Naive thymus-derived CD4-positive, alpha-beta T cell (primary cell): ENCODE measurements around the gene EEF2. TPM values are rescaled to one million over a fixed set of nuclear protein-coding genes. Genes with fewer than 3 reads are reported as not detected.
A peak's percentile ranks its signal among the peaks of the same experiment; 100 is the strongest.

ENCODE experiments used
- ATAC-seq: fragments of 150-1000 bp; cut with Tn5 transposase; 2 replicates; pipeline ENCODE4 v1.10.0; 2021; ENCODE audit warnings: mild to moderate bottlenecking, moderate library complexity
- CTCF ChIA-PET: fragments of 350-600 bp; sonication (Branson Sonifier 250); formaldehyde crosslinking; loops from one replicate; lab custom pipeline; 2021; ENCODE audit warnings: antibody characterized with exemption; lab: Charles Lee
- POLR2A ChIA-PET: fragments of 350-600 bp; sonication (Branson Sonifier 250); formaldehyde crosslinking; loops from one replicate; lab custom pipeline; 2021; ENCODE audit warnings: antibody characterized with exemption, inconsistent platforms; lab: Charles Lee
- DNase-seq, 9 donors: peaks; one replicate each; pipeline versions ENCODE4 v3.0.0 to v3.0.0-alpha.2; 2020 to 2022; ENCODE audit warnings: mixed read lengths in 1 of 9
- H3K27ac ChIP-seq: one replicate; pipeline ENCODE4 v1.7.0; 2013; ENCODE audit warnings: mild to moderate bottlenecking, low read depth, low read length, moderate library complexity
- H3K27me3 ChIP-seq, 2 donors: one replicate each; pipeline ENCODE4 v1.7.0; 2013; ENCODE audit warnings: low read length in 2 of 2, mild to moderate bottlenecking in 2 of 2, moderate library complexity in 2 of 2; ENCODE audit not compliant: control insufficient read depth in 2 of 2, insufficient read depth in 2 of 2
- H3K36me3 ChIP-seq, 3 experiments: 1 replicate in 2 of 3; 2 replicates in 1 of 3; pipeline ENCODE4 v1.7.0; 2013; ENCODE audit warnings: low read length in 3 of 3, mild to moderate bottlenecking in 3 of 3, moderate library complexity in 1 of 3; ENCODE audit not compliant: insufficient read depth in 3 of 3, control insufficient read depth in 2 of 3
- H3K4me1 ChIP-seq, 2 donors: one replicate each; pipeline ENCODE4 v1.7.0; 2013; ENCODE audit warnings: low read length in 2 of 2, mild to moderate bottlenecking in 2 of 2, moderate library complexity in 1 of 2; ENCODE audit not compliant: control insufficient read depth in 2 of 2, insufficient read depth in 2 of 2
- H3K4me3 ChIP-seq: 2 replicates; pipeline ENCODE4 v1.7.0; 2013; ENCODE audit warnings: mild to moderate bottlenecking, low read length
- H3K9me3 ChIP-seq, 3 experiments: 1 replicate in 2 of 3; 2 replicates in 1 of 3; pipeline ENCODE4 v1.7.0; 2013; ENCODE audit warnings: low read length in 3 of 3; ENCODE audit not compliant: control insufficient read depth in 2 of 3
- H3K27ac Mint-ChIP-seq, 9 donors: one replicate each; pipeline ENCODE4 v1.8.0; 2020 to 2022; ENCODE audit warnings: mixed read lengths in 9 of 9, mild to moderate bottlenecking in 8 of 9, moderate library complexity in 5 of 9, inconsistent platforms in 2 of 9
- H3K27me3 Mint-ChIP-seq, 5 donors: one replicate each; pipeline ENCODE4 v1.8.0; 2021 to 2022; ENCODE audit warnings: mixed read lengths in 5 of 5, mild to moderate bottlenecking in 1 of 5
- H3K36me3 Mint-ChIP-seq, 5 donors: one replicate each; pipeline ENCODE4 v1.8.0; 2020 to 2022; ENCODE audit warnings: mixed read lengths in 5 of 5, mild to moderate bottlenecking in 3 of 5, inconsistent platforms in 1 of 5
- H3K4me1 Mint-ChIP-seq, 7 donors: one replicate each; pipeline ENCODE4 v1.8.0; 2020 to 2022; ENCODE audit warnings: mixed read lengths in 7 of 7, mild to moderate bottlenecking in 3 of 7, inconsistent platforms in 1 of 7
- H3K4me3 Mint-ChIP-seq, 10 donors: one replicate each; pipeline ENCODE4 v1.8.0; 2020 to 2022; ENCODE audit warnings: mild to moderate bottlenecking in 10 of 10, mixed read lengths in 10 of 10, moderate library complexity in 6 of 10, inconsistent platforms in 2 of 10
- H3K9me3 Mint-ChIP-seq, 11 donors: one replicate each; pipeline ENCODE4 v1.8.0; 2020 to 2022; ENCODE audit warnings: mixed read lengths in 11 of 11, mild to moderate bottlenecking in 4 of 11, inconsistent platforms in 1 of 11, moderate library complexity in 1 of 11
- intact Hi-C, 2 donors: fragments of 100-400 bp; cut with micrococcal nuclease; formaldehyde crosslinking; loops; one replicate each; pipeline ENCODE4 v1.15.1; 2023
- polyA plus RNA-seq, 2 donors: library from polyadenylated mRNA; unstranded; fragments of 300-500 nt; fragmentation: Illumina TruSeq; gene quantifications; one replicate each; pipeline ENCODE4 v1.2.3, GENCODE V29; 2021
- total RNA-seq, 6 experiments: library from RNA in 5 of 6; stranded (reverse) in 5 of 6; gene quantifications; 1 replicate in 5 of 6; 2 replicates in 1 of 6; pipeline ENCODE4 v1.2.3 and lab custom pipeline; 2021 to 2026

EEF2 gene
- total and polyA plus RNA-seq, 7 experiments from 2014 or later = 611 to 2,674 (median 2,232) TPM

DNA sequence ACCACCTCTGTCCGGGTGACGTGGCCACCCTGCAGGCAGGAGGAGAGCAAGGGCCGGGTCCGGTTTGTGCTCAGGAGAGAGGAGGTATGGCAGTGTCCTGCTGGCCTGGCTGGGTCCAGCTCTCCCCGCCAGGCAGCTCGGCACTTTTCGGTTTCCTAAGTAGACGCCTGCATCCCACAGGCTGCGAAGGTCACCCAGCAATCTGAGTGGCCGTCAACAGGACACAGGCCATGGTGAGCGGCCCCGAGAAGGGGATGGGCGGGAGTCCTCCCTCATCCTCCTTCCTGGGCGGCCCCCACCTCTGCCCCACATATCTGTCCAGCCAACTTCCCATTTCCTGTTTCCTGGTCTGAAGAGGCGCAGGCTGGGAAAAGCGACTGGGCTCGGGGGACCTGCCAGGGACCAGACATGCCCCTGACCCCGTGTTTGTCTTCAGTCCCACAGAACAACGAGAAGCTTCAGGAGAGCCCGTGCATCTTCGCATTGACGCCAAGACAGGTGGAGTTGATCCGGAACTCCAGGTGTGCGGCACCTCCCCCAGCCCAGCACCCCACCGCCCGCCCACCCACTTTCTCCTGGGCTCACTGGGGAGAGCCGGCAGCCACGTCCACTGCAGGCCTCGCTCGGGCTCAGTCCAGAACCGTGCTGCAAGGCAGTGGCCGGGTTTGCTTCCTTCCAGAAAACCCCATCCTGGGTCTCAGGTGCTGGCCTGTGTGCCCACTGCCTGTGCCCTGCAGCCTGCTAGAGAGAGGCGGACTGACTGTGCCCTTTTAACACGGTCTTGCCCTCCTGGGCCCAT, 38.5 kb upstream of the EEF2 start:
- peaks cover 0 to 4% (median 0%) of the 10 kb centered on the region in 3 experiments for H3K9me3 ChIP-seq
- Mint-ChIP-seq H3K27ac (no peak overlapping the region), H3K36me3 (peaks cover 0 to 18% (median 9%) of the 10 kb centered on the region in 5 donors), H3K4me3 (no peak overlapping the region), H3K9me3 (peaks cover 0 to 5% (median 0%) of the 10 kb centered on the region in 11 donors), H3K4me1 (peaks cover 0 to 8% (median 7%) of the 10 kb centered on the region in 7 donors), H3K27me3 (no peaks in the 10 kb centered on the region)
- H3K27me3 ChIP-seq = no peaks in the 10 kb centered on the region
- H3K4me1 ChIP-seq = no peaks in the 10 kb centered on the region
- CTCF ChIA-PET = no interaction called here
- ATAC-seq = no peak
- DNase-seq = no peak
- peaks cover 0 to 51% (median 0%) of the 10 kb centered on the region in 3 experiments for H3K36me3 ChIP-seq
- no peak overlapping the region for H3K4me3 ChIP-seq
- intact Hi-C loops = no loop called here
- POLR2A ChIA-PET = no interaction called here
- H3K27ac ChIP-seq = no peak overlapping the region

DNA sequence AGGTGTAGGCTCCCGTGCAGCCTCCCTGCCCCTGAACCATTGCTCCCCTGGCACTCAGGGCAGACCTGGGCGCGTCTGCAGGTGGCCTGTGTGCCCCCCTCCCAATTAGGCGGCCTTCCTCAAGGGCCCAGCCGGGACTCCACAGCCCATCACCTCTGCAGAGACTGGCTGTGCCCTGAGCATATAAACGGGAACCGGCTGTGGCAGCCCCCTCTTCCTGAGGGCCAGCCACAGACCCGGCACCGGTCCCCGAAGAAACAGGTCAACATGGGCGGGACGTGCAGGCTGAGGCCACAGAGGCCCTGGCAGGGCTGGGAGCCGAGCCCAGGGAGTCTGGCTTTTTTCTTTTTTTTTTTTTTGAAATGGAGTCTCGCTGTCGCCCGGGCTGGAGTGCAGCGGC, 34.3 kb upstream of the EEF2 start:
- no peaks in the 10 kb centered on the region for H3K27me3 ChIP-seq
- H3K9me3 ChIP-seq = peaks cover 0 to 4% (median 0%) of the 10 kb centered on the region in 3 experiments
- DNase-seq = no peak
- H3K27ac ChIP-seq = no peak overlapping the region
- Mint-ChIP-seq H3K27ac (no peak overlapping the region), H3K4me1 (peaks cover 0 to 23% (median 12%) of the 10 kb centered on the region in 7 donors), H3K9me3 (peaks cover 0 to 5% (median 0%) of the 10 kb centered on the region in 11 donors), H3K36me3 (peaks cover 0 to 18% (median 8%) of the 10 kb centered on the region in 5 donors), H3K27me3 (no peaks in the 10 kb centered on the region), H3K4me3 (no peak overlapping the region)
- ATAC-seq = no peak
- peaks cover 0 to 59% (median 0%) of the 10 kb centered on the region in 3 experiments for H3K36me3 ChIP-seq
- ChIA-PET POLR2A (no interaction called here), CTCF (no interaction called here)
- H3K4me1 ChIP-seq = peaks cover 0 to 6% of the 10 kb centered on the region in 2 donors
- intact Hi-C loops = no loop called here
- no peak overlapping the region for H3K4me3 ChIP-seq

DNA sequence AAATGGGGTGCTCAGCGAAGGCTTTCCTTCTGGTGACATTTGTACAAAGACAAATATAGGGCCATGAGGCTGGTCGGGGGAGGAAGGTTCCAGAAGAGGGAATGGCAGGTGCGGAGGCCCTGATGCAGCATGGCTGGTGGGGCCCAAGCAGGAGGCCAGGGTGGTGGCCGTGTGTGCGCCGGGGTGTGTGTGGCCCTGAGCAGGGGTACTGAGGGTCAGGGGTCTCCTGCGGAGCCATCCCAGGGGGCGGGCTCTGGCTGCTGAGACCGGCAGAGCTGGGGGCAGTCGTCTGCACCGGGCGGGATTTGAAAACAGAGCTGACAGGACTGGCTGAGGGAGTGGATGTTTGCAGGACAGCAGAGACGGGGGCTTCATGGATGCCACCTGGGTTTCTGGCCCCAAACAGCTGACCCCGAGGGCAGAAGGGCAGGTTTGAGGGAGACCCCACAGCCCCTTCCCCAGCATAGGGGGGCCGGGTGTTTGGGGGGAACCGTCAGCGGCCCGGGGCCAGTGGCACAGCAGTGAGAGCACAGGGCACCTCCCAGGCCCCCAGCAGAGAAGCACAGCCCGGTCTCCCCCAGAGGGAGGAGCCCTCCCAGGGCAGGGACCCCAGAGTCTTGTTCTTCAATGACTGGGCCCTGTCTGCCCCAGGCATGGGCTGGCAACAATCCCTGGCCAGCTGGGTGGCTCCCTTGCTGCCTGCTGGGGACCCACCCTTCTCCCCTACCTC, 33.7 kb upstream of the EEF2 start:
- Mint-ChIP-seq H3K4me3 (no peak overlapping the region), H3K36me3 (peaks cover 0 to 15% (median 8%) of the 10 kb centered on the region in 5 donors), H3K27me3 (no peaks in the 10 kb centered on the region), H3K27ac (no peak overlapping the region), H3K9me3 (peaks cover 0 to 5% (median 0%) of the 10 kb centered on the region in 11 donors), H3K4me1 (peaks cover 0 to 30% (median 12%) of the 10 kb centered on the region in 7 donors)
- Histone ChIP-seq H3K36me3 (peaks cover 0 to 59% (median 0%) of the 10 kb centered on the region in 3 experiments), H3K27me3 (no peaks in the 10 kb centered on the region), H3K4me1 (peaks cover 0 to 7% of the 10 kb centered on the region in 2 donors), H3K27ac (no peak overlapping the region), H3K4me3 (no peak overlapping the region), H3K9me3 (peaks cover 0 to 4% (median 0%) of the 10 kb centered on the region in 3 experiments)
- no peak for DNase-seq
- ChIA-PET POLR2A (no interaction called here), CTCF (no interaction called here)
- intact Hi-C loops = no loop called here
- ATAC-seq = no peak

DNA sequence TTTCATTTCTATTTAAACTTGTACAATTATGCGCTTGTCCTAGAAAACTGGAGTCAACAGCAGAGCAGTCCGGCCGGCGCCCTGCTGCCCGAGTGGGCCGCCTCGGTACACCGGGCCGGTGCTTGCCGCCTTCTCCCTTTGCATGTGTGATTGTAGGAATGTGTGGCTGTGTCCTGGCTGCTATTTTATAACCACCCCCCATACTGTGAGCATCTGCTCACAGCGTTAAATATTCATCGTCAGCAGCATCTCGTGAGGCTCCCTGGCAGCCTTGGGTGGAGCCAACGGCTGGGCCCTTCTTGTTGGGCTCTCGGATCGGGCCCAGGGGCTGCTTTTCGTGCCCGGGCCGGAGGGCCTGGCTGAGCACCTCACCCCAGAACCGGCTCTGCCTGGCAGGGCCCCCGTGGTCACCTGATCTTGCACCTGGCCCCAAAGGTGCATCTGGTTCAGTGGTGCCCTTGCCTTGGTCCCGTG, 32.9 kb upstream of the EEF2 start:
- Mint-ChIP-seq H3K4me1 (peaks cover 0 to 32% (median 12%) of the 10 kb centered on the region in 7 donors), H3K4me3 (no peak overlapping the region), H3K36me3 (peaks cover 0 to 15% (median 8%) of the 10 kb centered on the region in 5 donors), H3K9me3 (peaks cover 0 to 5% (median 0%) of the 10 kb centered on the region in 11 donors), H3K27ac (no peak overlapping the region), H3K27me3 (no peaks in the 10 kb centered on the region)
- Histone ChIP-seq H3K36me3 (peaks cover 0 to 61% (median 0%) of the 10 kb centered on the region in 3 experiments), H3K4me1 (peaks cover 0 to 7% of the 10 kb centered on the region in 2 donors), H3K27ac (no peak overlapping the region), H3K27me3 (no peaks in the 10 kb centered on the region), H3K4me3 (no peak overlapping the region), H3K9me3 (peaks cover 0 to 4% (median 0%) of the 10 kb centered on the region in 3 experiments)
- POLR2A ChIA-PET = no interaction called here
- CTCF ChIA-PET = no interaction called here
- no peak for ATAC-seq
- intact Hi-C loops = no loop called here
- DNase-seq = no peak

DNA sequence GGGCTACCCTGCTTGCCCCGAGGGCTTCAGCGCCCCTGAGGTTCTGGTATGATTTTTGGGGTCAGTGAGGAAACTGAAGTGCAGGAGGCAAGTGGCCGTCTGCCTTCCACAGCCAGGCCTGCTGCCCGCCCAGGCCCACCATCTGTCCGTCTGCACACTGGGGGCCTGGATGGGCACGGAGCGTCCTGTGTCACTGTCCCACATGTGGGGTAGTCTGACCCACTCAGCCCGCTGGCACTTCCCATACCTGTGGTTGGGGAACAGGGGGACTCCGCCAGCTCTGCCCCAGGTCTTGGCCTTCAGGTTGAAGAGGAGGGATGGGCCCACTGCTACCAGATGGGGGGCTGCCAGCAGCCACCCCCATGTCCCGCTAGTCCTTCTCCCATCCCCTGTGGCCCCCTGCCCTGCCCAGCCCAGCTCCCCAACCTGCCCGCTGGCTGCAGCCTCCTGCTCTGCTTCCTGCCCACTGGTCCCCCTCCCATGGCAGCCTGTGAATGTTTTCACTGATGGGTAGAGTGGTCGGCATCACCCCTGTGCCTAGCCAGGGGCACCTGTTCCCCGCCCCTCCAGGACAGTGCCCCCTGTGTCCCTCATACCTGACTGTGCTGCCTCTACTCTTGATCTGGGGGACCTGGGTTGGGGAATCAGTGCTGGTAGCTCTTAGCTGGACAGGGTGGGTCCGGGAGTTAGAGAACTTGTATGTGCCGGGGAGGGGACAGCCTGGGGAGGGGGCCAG, 31.8 kb upstream of the EEF2 start:
- H3K4me1 ChIP-seq = peaks cover 0 to 7% of the 10 kb centered on the region in 2 donors
- no peaks in the 10 kb centered on the region for H3K27me3 Mint-ChIP-seq
- no peak overlapping the region for H3K4me3 Mint-ChIP-seq
- H3K4me1 Mint-ChIP-seq = peaks cover 3 to 43% (median 21%) of the 10 kb centered on the region in 7 donors
- no peak overlapping the region for H3K27ac ChIP-seq
- POLR2A ChIA-PET = no interaction called here
- H3K9me3 Mint-ChIP-seq = peaks cover 0 to 3% (median 0%) of the 10 kb centered on the region in 11 donors
- intact Hi-C loops = no loop called here
- H3K36me3 ChIP-seq = peaks cover 0 to 69% (median 0%) of the 10 kb centered on the region in 3 experiments
- peak overlapping the region in 1 of 9 donors; percentile 31 for H3K27ac Mint-ChIP-seq
- CTCF ChIA-PET = no interaction called here
- DNase-seq = no peak
- H3K4me3 ChIP-seq = no peak overlapping the region
- H3K27me3 ChIP-seq = no peaks in the 10 kb centered on the region
- peaks cover 0 to 4% (median 0%) of the 10 kb centered on the region in 3 experiments for H3K9me3 ChIP-seq
- peaks cover 0 to 12% (median 6%) of the 10 kb centered on the region in 5 donors for H3K36me3 Mint-ChIP-seq
- no peak for ATAC-seq

DNA sequence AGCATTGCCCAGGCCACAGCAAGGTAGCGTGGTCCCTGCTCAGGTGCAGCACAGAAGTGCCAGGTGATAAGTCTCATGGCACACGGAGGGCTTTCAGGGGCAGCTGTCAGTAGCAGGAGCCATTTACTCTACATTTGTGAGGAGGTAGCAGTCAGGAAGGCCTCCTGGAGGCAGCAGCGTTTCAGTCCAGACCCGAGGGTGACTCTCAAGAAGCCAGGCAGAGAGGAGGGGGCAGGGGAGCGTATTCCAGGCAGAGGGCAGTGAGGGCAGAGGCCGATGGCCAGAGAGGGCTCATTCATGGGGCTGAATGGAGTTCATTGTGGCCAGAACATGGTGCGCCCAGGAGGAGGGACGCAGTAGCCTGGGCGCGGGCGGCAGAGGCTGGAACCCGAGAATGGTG, 31.2 kb upstream of the EEF2 start:
- Mint-ChIP-seq H3K27me3 (no peaks in the 10 kb centered on the region), H3K9me3 (no peaks in the 10 kb centered on the region), H3K4me1 (peaks cover 3 to 44% (median 21%) of the 10 kb centered on the region in 7 donors), H3K4me3 (no peak overlapping the region), H3K27ac (peak overlapping the region in 2 of 9 donors; percentile 31 to 48), H3K36me3 (peaks cover 0 to 10% (median 3%) of the 10 kb centered on the region in 5 donors)
- Histone ChIP-seq H3K9me3 (no peaks in the 10 kb centered on the region), H3K4me1 (peaks cover 0 to 7% of the 10 kb centered on the region in 2 donors), H3K36me3 (peaks cover 0 to 72% (median 0%) of the 10 kb centered on the region in 3 experiments), H3K27me3 (no peaks in the 10 kb centered on the region), H3K4me3 (no peak overlapping the region), H3K27ac (no peak overlapping the region)
- ChIA-PET POLR2A (interaction anchor here (0.6 kb wide), 1 partner anchor 371 kb away, joined by 3 read pairs; no protein-coding TSS in a partner anchor), CTCF (no interaction called here)
- DNase-seq = no peak
- intact Hi-C loops = no loop called here
- no peak for ATAC-seq
